GM20431 (cell line): ENCODE results near the gene OR4D10.

Experiments used
- in situ Hi-C: fragments of 300-500 bp; cut with MseI, MboI; formaldehyde crosslinking; loops from one replicate; pipeline ENCODE4 v1.15.0; 2020; ENCODE audit warnings: low sequenced_read_pairs; ENCODE audit not compliant: unreplicated experiment

Gene OR4D10

DNA sequence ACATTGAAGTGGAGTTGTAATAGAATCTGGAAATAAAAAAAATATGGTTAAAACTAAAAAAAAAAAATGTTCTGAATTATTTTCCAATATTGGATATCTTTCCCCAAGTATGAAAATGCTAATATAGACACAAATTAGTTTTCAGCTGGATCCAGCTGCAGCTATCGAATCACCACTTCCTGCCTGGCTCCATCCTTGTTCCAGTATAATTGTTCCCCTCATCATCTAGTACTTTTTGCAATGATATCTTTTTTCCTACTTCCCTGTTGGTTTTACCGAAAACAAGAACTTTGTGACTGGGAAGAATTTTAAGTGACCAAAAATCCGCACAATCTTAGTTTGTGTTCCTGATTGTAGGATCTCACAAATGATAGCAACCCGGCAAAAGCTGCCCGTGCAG is 47.6 kb downstream of the OR4D10 start:
- in situ Hi-C loops: no loop called here

DNA sequence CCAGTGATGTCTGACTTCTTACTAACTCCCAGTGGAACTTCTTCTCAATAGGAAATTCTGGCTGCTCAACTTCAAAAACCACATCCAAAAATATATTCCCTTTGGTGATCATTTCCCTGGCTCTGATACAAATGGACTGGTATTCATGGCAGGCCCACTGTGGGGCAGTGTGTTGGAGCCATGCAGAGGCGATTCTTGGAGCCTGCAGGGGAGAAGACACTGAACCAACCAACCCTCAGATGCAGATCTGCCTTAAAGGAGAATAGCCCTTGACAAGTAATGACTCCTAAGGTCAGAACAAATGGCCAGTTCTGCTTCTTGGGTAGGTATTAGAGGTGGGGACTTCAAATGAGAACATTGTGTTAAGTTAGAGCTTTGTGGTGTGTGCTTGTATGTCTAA is 50.4 kb downstream of the OR4D10 start:
- in situ Hi-C loops: no loop called here

DNA sequence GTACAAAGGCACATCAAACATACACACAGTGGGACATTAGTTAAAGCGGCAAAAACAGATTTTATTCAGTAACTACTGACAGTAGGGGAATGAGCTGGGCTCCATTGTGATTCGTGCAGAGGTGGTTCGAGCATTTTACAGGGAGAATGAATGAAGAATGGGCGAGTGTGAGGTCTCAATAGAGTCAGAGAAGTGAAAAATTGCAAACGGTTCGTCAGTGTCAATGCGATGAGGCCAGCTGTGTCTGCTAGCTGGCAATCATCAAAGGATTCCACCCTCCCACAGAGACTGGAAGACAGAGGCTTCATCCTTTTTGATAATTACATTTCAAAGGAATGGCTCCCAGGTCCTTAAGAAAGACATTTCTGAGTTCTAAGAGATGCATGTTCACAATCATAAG is 55.6 kb downstream of the OR4D10 start:
- in situ Hi-C loops: loop anchor here (25.0 kb wide), 1 partner anchor 159 kb away; no protein-coding TSS in a partner anchor
